ENCODE results near the gene TFPT. TPM values are rescaled to one million over a fixed set of nuclear protein-coding genes. Genes with fewer than 3 reads are reported as not detected.

The TFPT gene
- total and polyA plus RNA-seq, 4 donors = 2.4 to 5.6 (median 4.2) TPM

DNA sequence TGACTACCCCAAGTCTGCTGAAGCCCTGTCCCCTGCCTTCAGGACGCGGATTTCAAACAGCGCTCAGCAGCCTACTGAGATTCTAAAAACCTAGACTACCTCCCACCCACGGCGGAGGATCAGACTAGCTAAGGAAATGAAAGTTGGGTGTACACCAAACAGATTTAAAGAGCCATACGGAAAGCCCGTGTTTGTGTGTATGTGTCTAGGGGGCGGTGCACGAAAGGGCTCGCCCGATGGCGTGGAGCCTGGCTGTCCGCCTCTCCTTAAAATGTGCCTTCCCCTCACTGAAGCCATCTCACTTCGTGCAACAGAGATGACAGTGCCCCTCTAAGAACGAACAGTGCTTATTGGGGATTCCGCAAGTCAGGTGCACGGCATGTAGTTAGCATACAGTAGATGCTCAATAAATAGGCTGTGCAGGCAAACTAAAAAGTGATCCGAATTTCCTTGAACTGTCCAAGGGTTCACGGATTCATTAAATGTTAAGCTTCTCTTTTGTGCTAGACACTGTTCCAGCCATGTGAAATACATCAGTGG is 43.4 kb upstream of the TFPT start:
- Histone ChIP-seq H3K27ac (ENCODE audit: low read depth in 1 of 2, low read length in 2 of 2) (peak overlapping the region; percentile 90 to 97), H3K4me1 (ENCODE audit: control insufficient read depth in 4 of 4, insufficient read depth in 4 of 4, low read length in 3 of 4) (peaks cover 7 to 37% (median 31%) of the 10 kb centered on the region in 4 donors), H3K27me3 (ENCODE audit: control insufficient read depth in 4 of 4, insufficient read depth in 4 of 4, low read length in 3 of 4) (no peaks in the 10 kb centered on the region), H3K36me3 (ENCODE audit: control insufficient read depth in 4 of 4, insufficient read depth in 3 of 4, low read depth in 1 of 4, low read length in 3 of 4) (peaks cover 18 to 38% (median 28%) of the 10 kb centered on the region in 4 donors), H3K4me3 (ENCODE audit: low read depth in 1 of 3, low read length in 3 of 3) (peak overlapping the region; percentile 68 to 97 (median 85)), H3K9me3 (ENCODE audit: control insufficient read depth in 4 of 4, low read length in 3 of 4) (no peaks in the 10 kb centered on the region), H3K9ac (ENCODE audit: low read depth in 1 of 2, low read length in 2 of 2) (peak overlapping the region; percentile 71 to 84)
- 11% methylated on average over 19 of the region's 19 CpGs for WGBS
- DNase-seq (ENCODE audit: low spot score) = no peak
- TF ChIP-seq ZBTB33 (IDR thresholded peaks at IDR 0.05) = no peak
- no peak for TF ChIP-seq YY1 (IDR thresholded peaks at IDR 0.05)
- TF ChIP-seq, protein P1, sequence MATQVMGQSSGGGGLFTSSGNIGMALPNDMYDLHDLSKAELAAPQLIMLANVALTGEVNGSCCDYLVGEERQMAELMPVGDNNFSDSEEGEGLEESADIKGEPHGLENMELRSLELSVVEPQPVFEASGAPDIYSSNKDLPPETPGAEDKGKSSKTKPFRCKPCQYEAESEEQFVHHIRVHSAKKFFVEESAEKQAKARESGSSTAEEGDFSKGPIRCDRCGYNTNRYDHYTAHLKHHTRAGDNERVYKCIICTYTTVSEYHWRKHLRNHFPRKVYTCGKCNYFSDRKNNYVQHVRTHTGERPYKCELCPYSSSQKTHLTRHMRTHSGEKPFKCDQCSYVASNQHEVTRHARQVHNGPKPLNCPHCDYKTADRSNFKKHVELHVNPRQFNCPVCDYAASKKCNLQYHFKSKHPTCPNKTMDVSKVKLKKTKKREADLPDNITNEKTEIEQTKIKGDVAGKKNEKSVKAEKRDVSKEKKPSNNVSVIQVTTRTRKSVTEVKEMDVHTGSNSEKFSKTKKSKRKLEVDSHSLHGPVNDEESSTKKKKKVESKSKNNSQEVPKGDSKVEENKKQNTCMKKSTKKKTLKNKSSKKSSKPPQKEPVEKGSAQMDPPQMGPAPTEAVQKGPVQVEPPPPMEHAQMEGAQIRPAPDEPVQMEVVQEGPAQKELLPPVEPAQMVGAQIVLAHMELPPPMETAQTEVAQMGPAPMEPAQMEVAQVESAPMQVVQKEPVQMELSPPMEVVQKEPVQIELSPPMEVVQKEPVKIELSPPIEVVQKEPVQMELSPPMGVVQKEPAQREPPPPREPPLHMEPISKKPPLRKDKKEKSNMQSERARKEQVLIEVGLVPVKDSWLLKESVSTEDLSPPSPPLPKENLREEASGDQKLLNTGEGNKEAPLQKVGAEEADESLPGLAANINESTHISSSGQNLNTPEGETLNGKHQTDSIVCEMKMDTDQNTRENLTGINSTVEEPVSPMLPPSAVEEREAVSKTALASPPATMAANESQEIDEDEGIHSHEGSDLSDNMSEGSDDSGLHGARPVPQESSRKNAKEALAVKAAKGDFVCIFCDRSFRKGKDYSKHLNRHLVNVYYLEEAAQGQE (IDR thresholded peaks at IDR 0.05) = no peak
- no peak for TF ChIP-seq CTCF (IDR thresholded peaks at IDR 0.05; ENCODE audit: low read depth, low read length, missing input control)
- TF ChIP-seq GABPA (IDR thresholded peaks at IDR 0.05 in 1 of 2, conservative IDR thresholded peaks at IDR 0.05 in 1 of 2) = no peak
- TF ChIP-seq TAF1 (conservative IDR thresholded peaks at IDR 0.05) = no peak
- TF ChIP-seq RXRA (IDR thresholded peaks at IDR 0.05) = no peak
- no peak for TF ChIP-seq FOXA2 (IDR thresholded peaks at IDR 0.05)
- no peak for TF ChIP-seq EGR1 (IDR thresholded peaks at IDR 0.05; ENCODE audit: low read depth in 2 of 2)
- TF ChIP-seq, protein P2, sequence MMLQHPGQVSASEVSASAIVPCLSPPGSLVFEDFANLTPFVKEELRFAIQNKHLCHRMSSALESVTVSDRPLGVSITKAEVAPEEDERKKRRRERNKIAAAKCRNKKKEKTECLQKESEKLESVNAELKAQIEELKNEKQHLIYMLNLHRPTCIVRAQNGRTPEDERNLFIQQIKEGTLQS (IDR thresholded peaks at IDR 0.05) = no peak
- TF ChIP-seq NR2F2 (IDR thresholded peaks at IDR 0.05) = no peak
- TF ChIP-seq, protein P3, sequence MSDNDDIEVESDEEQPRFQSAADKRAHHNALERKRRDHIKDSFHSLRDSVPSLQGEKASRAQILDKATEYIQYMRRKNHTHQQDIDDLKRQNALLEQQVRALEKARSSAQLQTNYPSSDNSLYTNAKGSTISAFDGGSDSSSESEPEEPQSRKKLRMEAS (IDR thresholded peaks at IDR 0.05) = no peak
- TF ChIP-seq HNF4G (IDR thresholded peaks at IDR 0.05) = no peak
- TF ChIP-seq SP1 (IDR thresholded peaks at IDR 0.05) = no peak
- TF ChIP-seq RAD21 (IDR thresholded peaks at IDR 0.05) = no peak
- TF ChIP-seq JUND (IDR thresholded peaks at IDR 0.05) = no peak
